ENCODE data around the gene VTI1A. TPM values are rescaled to one million over a fixed set of nuclear protein-coding genes. Genes with fewer than 3 reads are reported as not detected.

VTI1A gene
- total and polyA plus RNA-seq, 2 of the 4 experiments (the other 2 are of a cell fraction), result 9.7 to 24.9 TPM

- CTCF ChIA-PET, result interaction anchor here (0.6 kb wide), 1 partner anchor 376 kb away, joined by 3 read pairs; no protein-coding TSS in a partner anchor
- Histone ChIP-seq H4K91ac (ENCODE audit: insufficient read depth, low read depth, low read length) (no peak overlapping the region), H4K20me1 (ENCODE audit: insufficient read depth, low read length) (no peaks in the 10 kb centered on the region; the same call in 1 of the 2 replicates), H2BK15ac (ENCODE audit: low read depth, low read length) (no peak overlapping the region), H2BK20ac (ENCODE audit: low read depth, low read length) (no peak overlapping the region), H3K56ac (ENCODE audit: extremely low read depth, insufficient read depth, low read length) (no peak overlapping the region), H3K9me3 (ENCODE audit: control insufficient read depth, insufficient read depth, low read length) (no peaks in the 10 kb centered on the region), H3K36me3 (ENCODE audit: control insufficient read depth, insufficient read depth, low read length) (no peaks in the 10 kb centered on the region), H3K18ac (ENCODE audit: low read depth, low read length) (no peak overlapping the region), H3K14ac (replicated peaks; ENCODE audit: low read depth, low read length) (no peak overlapping the region), H2BK5ac (ENCODE audit: low read depth, low read length, poor library complexity, severe bottlenecking) (no peak overlapping the region), H2AFZ (replicated peaks; ENCODE audit: low read length, poor library complexity) (no peak overlapping the region), H3K27me3 (ENCODE audit: control insufficient read depth, insufficient read depth, low read length) (no peaks in the 10 kb centered on the region), H4K5ac (ENCODE audit: low read depth, low read length) (no peak overlapping the region), H3K4me3 (ENCODE audit: insufficient read depth, low read depth, low read length) (no peak overlapping the region), H3K79me1 (ENCODE audit: low read depth in 1 of 2, low read length in 2 of 2) (peaks cover 3 to 7% of the 10 kb centered on the region in 2 experiments; a peak in 2 of 4 replicates), H3K4me1 (ENCODE audit: control insufficient read depth, insufficient read depth, low read length) (no peaks in the 10 kb centered on the region), H3K4me2 (ENCODE audit: low read depth, low read length) (no peak overlapping the region), H3K23ac (ENCODE audit: low read depth, low read length) (no peak overlapping the region), H3K4ac (ENCODE audit: low read depth, low read length) (no peak overlapping the region), H3K9me1 (ENCODE audit: insufficient read depth, low read length) (0 out of 2 replicates have a peak, but pooled peaks cover 3% of the 10 kb centered on the region), H4K8ac (ENCODE audit: low read depth in 2 of 2, low read length in 2 of 2) (no peak overlapping the region), H2BK120ac (ENCODE audit: low read depth, low read length) (no peak overlapping the region), H3K27ac (ENCODE audit: insufficient read depth, low read length) (no peak overlapping the region), H2AK9ac (replicated peaks; ENCODE audit: low read depth, low read length, poor library complexity) (no peak overlapping the region), H2AK5ac (ENCODE audit: low read depth, low read length) (no peak overlapping the region), H3K9ac (ENCODE audit: low read depth, low read length) (no peak overlapping the region)
- no TSS peak for BruUV-seq (replicated peaks)
- POLR2A ChIA-PET (ENCODE audit: unreplicated experiment), result no interaction called here
- 100% methylated on average over 2 of the region's 8 CpGs; no CpG with 5 or more reads in 1 of the 2 experiments for WGBS, 2 experiments (ENCODE audit: extremely low coverage in 2 of 2, insufficient read length in 1 of 2)
- in situ Hi-C loops (cut with MboI; ENCODE audit: low sequenced_read_pairs) (no loop called here), intact Hi-C loops (cut with micrococcal nuclease) (no loop called here), dilution Hi-C loops (cut with HindIII; ENCODE audit: low sequenced_read_pairs, unreplicated experiment) (no loop called here)
- no peak for DNase-seq
- TF ChIP-seq, protein P1, sequence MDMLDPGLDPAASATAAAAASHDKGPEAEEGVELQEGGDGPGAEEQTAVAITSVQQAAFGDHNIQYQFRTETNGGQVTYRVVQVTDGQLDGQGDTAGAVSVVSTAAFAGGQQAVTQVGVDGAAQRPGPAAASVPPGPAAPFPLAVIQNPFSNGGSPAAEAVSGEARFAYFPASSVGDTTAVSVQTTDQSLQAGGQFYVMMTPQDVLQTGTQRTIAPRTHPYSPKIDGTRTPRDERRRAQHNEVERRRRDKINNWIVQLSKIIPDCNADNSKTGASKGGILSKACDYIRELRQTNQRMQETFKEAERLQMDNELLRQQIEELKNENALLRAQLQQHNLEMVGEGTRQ (IDR thresholded peaks at IDR 0.05; ENCODE audit: low read depth, low read length), result no peak
- no peak for ATAC-seq (ENCODE audit: low read depth)
Observed at GRCh38 chr10:112548535-112549276, 101.7 kb downstream of the VTI1A start.

Measured in IMR-90 (cell line).